Endodermal cell (in vitro differentiated cells): ENCODE measurements around the gene SLC35B3. TPM values are rescaled to one million over a fixed set of nuclear protein-coding genes. Genes with fewer than 3 reads are reported as not detected.

Experiments
- DNase-seq: peaks from one replicate; pipeline ENCODE4 v3.0.0-alpha.2; 2017
- H3K27ac ChIP-seq: 2 replicates; pipeline ENCODE4 v1.5.1; 2013; ENCODE audit warnings: mild to moderate bottlenecking, low read depth, low read length, moderate library complexity
- H3K27me3 ChIP-seq: 2 replicates; pipeline ENCODE4 v1.6.1; 2013; ENCODE audit warnings: mild to moderate bottlenecking, low read length, moderate library complexity; ENCODE audit not compliant: insufficient read depth, control insufficient read depth, poor library complexity, severe bottlenecking
- H3K36me3 ChIP-seq: 2 replicates; pipeline ENCODE4 v1.7.0; 2013; ENCODE audit warnings: mild to moderate bottlenecking, low read length, moderate library complexity; ENCODE audit not compliant: control insufficient read depth, insufficient read depth
- H3K4me1 ChIP-seq: one replicate; pipeline ENCODE4 v1.7.0; 2013; ENCODE audit warnings: low read length; ENCODE audit not compliant: control insufficient read depth, insufficient read depth
- H3K4me3 ChIP-seq: 2 replicates; pipeline ENCODE4 v1.5.1; 2013; ENCODE audit warnings: mild to moderate bottlenecking, low read length, moderate library complexity
- H3K9ac ChIP-seq: 2 replicates; pipeline ENCODE4 v1.6.1; 2013; ENCODE audit warnings: mild to moderate bottlenecking, low read length, moderate library complexity; ENCODE audit not compliant: poor library complexity, severe bottlenecking; ENCODE audit errors: extremely low read depth
- H3K9me3 ChIP-seq: 2 replicates; pipeline ENCODE4 v1.6.1; 2013; ENCODE audit warnings: mild to moderate bottlenecking, low read length, moderate library complexity; ENCODE audit not compliant: control insufficient read depth
- H3K27ac Mint-ChIP-seq: 2 replicates; pipeline ENCODE4 v1.8.0; 2020; ENCODE audit warnings: mixed read lengths
- H3K27me3 Mint-ChIP-seq: 2 replicates; pipeline ENCODE4 v1.8.0; 2021; ENCODE audit warnings: mild to moderate bottlenecking, mixed read lengths; ENCODE audit not compliant: insufficient read depth
- H3K36me3 Mint-ChIP-seq: 2 replicates; pipeline ENCODE4 v1.8.0; 2020; ENCODE audit warnings: low read depth, mixed read lengths
- H3K4me1 Mint-ChIP-seq: 2 replicates; pipeline ENCODE4 v1.8.0; 2020; ENCODE audit warnings: mixed read lengths
- H3K4me3 Mint-ChIP-seq: 2 replicates; pipeline ENCODE4 v1.8.0; 2020; ENCODE audit warnings: mild to moderate bottlenecking, moderate library complexity, mixed read lengths
- H3K9me3 Mint-ChIP-seq: 2 replicates; pipeline ENCODE4 v1.8.0; 2020; ENCODE audit warnings: mild to moderate bottlenecking, mixed read lengths
- CTCF ChIP-seq: fragments of 200-600 bp; sonication (generic); conservative IDR thresholded peaks from 2 replicates; pipeline ENCODE4 v1.5.0; 2021; ENCODE audit warnings: antibody characterized with exemption, mild to moderate bottlenecking
- WGBS, 2 experiments: methylation state at CpG; one replicate each; pipeline versions ENCODE4 v1.1.5 to v1.1.7; 2013; ENCODE audit warnings: missing lambda C conversion rate in 2 of 2, mixed read lengths in 1 of 2; ENCODE audit not compliant: insufficient coverage in 1 of 2, insufficient read length in 1 of 2; 5-methylcytosine and 5-hydroxymethylcytosine counted together
- total RNA-seq, 2 donors: library from RNA; stranded (reverse); fragmentation: NEBNext Ultra II Directional in 1 of 2; extraction: Animal tissue kit (Norgen Biotek cat#: 25700) in 1 of 2; gene quantifications; 2 replicates in 1 of 2; 3 replicates in 1 of 2; pipeline ENCODE4 v1.2.1, GENCODE V29; 2021

The SLC35B3 gene
- total RNA-seq, 2 donors from 2014 or later = 11.4 to 11.9 TPM

GRCh38 chr6:8478418-8478817, 43.1 kb upstream of the SLC35B3 start:
- Histone ChIP-seq H3K4me1 (no peaks in the 10 kb centered on the region), H3K27ac (no peak overlapping the region), H3K9ac (no peak overlapping the region), H3K27me3 (no peaks in the 10 kb centered on the region), H3K9me3 (peaks cover 5% of the 10 kb centered on the region), H3K36me3 (no peaks in the 10 kb centered on the region), H3K4me3 (no peak overlapping the region)
- no peak overlapping the region for H3K4me3 Mint-ChIP-seq
- H3K36me3 Mint-ChIP-seq = peaks cover 2% of the 10 kb centered on the region
- H3K4me1 Mint-ChIP-seq = no peaks in the 10 kb centered on the region
- no peak for DNase-seq
- H3K27me3 Mint-ChIP-seq = no peaks in the 10 kb centered on the region
- no peak for TF ChIP-seq CTCF
- H3K9me3 Mint-ChIP-seq = peaks cover 11% of the 10 kb centered on the region
- no CpG with 5 or more reads among the region's 1 CpG for WGBS, 2 experiments
- no peak overlapping the region for H3K27ac Mint-ChIP-seq

- Histone ChIP-seq H3K36me3 (no peaks in the 10 kb centered on the region), H3K4me1 (no peaks in the 10 kb centered on the region), H3K4me3 (no peak overlapping the region), H3K27me3 (no peaks in the 10 kb centered on the region), H3K9ac (no peak overlapping the region), H3K27ac (no peak overlapping the region), H3K9me3 (peaks cover 13% of the 10 kb centered on the region)
- DNase-seq = no peak
- Mint-ChIP-seq H3K27ac (no peak overlapping the region), H3K27me3 (no peaks in the 10 kb centered on the region), H3K36me3 (peaks cover 3% of the 10 kb centered on the region), H3K4me3 (no peak overlapping the region), H3K4me1 (no peaks in the 10 kb centered on the region), H3K9me3 (peaks cover 18% of the 10 kb centered on the region)
- 74 to 100% methylated on average over 1 of the region's 1 CpG for WGBS, 2 experiments
- TF ChIP-seq CTCF = no peak
Measured at GRCh38 chr6:8476656-8477055, 41.3 kb upstream of the SLC35B3 start.

- Mint-ChIP-seq H3K27ac (no peak overlapping the region), H3K4me1 (peaks cover 5% of the 10 kb centered on the region), H3K36me3 (peaks cover 3% of the 10 kb centered on the region), H3K27me3 (no peaks in the 10 kb centered on the region), H3K4me3 (no peak overlapping the region), H3K9me3 (peaks cover 10% of the 10 kb centered on the region)
- no peaks in the 10 kb centered on the region for H3K27me3 ChIP-seq
- peaks cover 12% of the 10 kb centered on the region for H3K9me3 ChIP-seq
- no peak for DNase-seq
- no peaks in the 10 kb centered on the region for H3K4me1 ChIP-seq
- H3K36me3 ChIP-seq = no peaks in the 10 kb centered on the region
- no peak overlapping the region for H3K4me3 ChIP-seq
- TF ChIP-seq CTCF = no peak
- no peak overlapping the region for H3K27ac ChIP-seq
- H3K9ac ChIP-seq = no peak overlapping the region
- WGBS, 2 experiments = 88 to 93% methylated on average over 3 to 6 of the region's 6 CpGs
Measured at GRCh38 chr6:8468552-8469356, 33.4 kb upstream of the SLC35B3 start.
